Mesenchymal stem cell (in vitro differentiated cells and primary cell): ENCODE results near the gene CSPG4.
"Not testable (repeated sequence)": the region's sequence is repeated elsewhere in the genome, so short reads cannot be mapped to it uniquely, and the experiment has no call there.

ENCODE experiments used
- DNase-seq: peaks from one replicate; pipeline ENCODE4 v3.0.0-alpha.2; 2013
- H2AFZ ChIP-seq: one replicate; pipeline ENCODE4 v1.6.1; 2013; ENCODE audit warnings: low read depth, mild to moderate bottlenecking, control low read depth, inconsistent platforms, low read length, moderate library complexity
- H2AK5ac ChIP-seq: 2 replicates; pipeline ENCODE4 v1.6.1; 2013; ENCODE audit warnings: low read length, moderate library complexity, mild to moderate bottlenecking, inconsistent platforms; ENCODE audit not compliant: severe bottlenecking
- H2BK120ac ChIP-seq: one replicate; pipeline ENCODE4 v1.6.1; 2013; ENCODE audit warnings: low read depth, mild to moderate bottlenecking, inconsistent platforms, low read length, moderate library complexity
- H2BK12ac ChIP-seq, 2 experiments: one replicate each; pipeline ENCODE4 v1.6.1; 2013; ENCODE audit warnings: inconsistent platforms in 2 of 2, low read length in 2 of 2, mild to moderate bottlenecking in 2 of 2, moderate library complexity in 2 of 2, control low read depth in 1 of 2
- H2BK15ac ChIP-seq: one replicate; pipeline ENCODE4 v1.6.1; 2013; ENCODE audit warnings: mild to moderate bottlenecking, low read depth, inconsistent platforms; ENCODE audit not compliant: poor library complexity, severe bottlenecking
- H2BK5ac ChIP-seq: 2 replicates; pipeline ENCODE4 v1.6.1; 2013; ENCODE audit warnings: low read depth, mild to moderate bottlenecking, low read length, control low read depth, inconsistent platforms; ENCODE audit not compliant: poor library complexity, severe bottlenecking
- H3K14ac ChIP-seq, 2 experiments: one replicate each; pipeline ENCODE4 v1.6.1; 2013; ENCODE audit warnings: inconsistent platforms in 2 of 2, low read length in 2 of 2, control low read depth in 1 of 2, mild to moderate bottlenecking in 1 of 2, moderate library complexity in 1 of 2
- H3K18ac ChIP-seq, 2 experiments: one replicate each; pipeline ENCODE4 v1.6.1; 2013; ENCODE audit warnings: inconsistent platforms in 2 of 2, low read length in 2 of 2, control low read depth in 1 of 2, low read depth in 1 of 2, mild to moderate bottlenecking in 1 of 2
- H3K23ac ChIP-seq, 2 experiments: one replicate each; pipeline ENCODE4 v1.6.1; 2013; ENCODE audit warnings: inconsistent platforms in 2 of 2, low read length in 2 of 2, mild to moderate bottlenecking in 2 of 2, moderate library complexity in 2 of 2, control low read depth in 1 of 2
- H3K27ac ChIP-seq: 2 replicates; pipeline ENCODE4 v1.5.1; 2013; ENCODE audit warnings: mild to moderate bottlenecking, moderate library complexity, low read length, control low read depth, inconsistent platforms; ENCODE audit not compliant: poor library complexity, severe bottlenecking
- H3K27me3 ChIP-seq, 2 experiments: 2 replicates each; pipeline versions ENCODE4 v1.6.1 to v1.7.0; 2013; ENCODE audit warnings: low read length in 2 of 2, mild to moderate bottlenecking in 2 of 2, moderate library complexity in 2 of 2, control low read depth in 1 of 2, inconsistent platforms in 1 of 2; ENCODE audit not compliant: control insufficient read depth in 1 of 2, insufficient read depth in 1 of 2
- H3K36me3 ChIP-seq, 2 experiments: 2 replicates each; pipeline versions ENCODE4 v1.6.1 to v1.7.0; 2013; ENCODE audit warnings: low read length in 2 of 2, control low read depth in 1 of 2, inconsistent platforms in 1 of 2, low read depth in 1 of 2, mild to moderate bottlenecking in 1 of 2; ENCODE audit not compliant: insufficient read depth in 2 of 2, control insufficient read depth in 1 of 2
- H3K4ac ChIP-seq, 2 experiments: one replicate each; pipeline ENCODE4 v1.6.1; 2013; ENCODE audit warnings: inconsistent platforms in 2 of 2, low read length in 2 of 2, mild to moderate bottlenecking in 2 of 2, moderate library complexity in 2 of 2, control low read depth in 1 of 2, low read depth in 1 of 2
- H3K4me1 ChIP-seq: 2 replicates; pipeline ENCODE4 v1.6.1; 2013; ENCODE audit warnings: low read depth, low read length, control low read depth; ENCODE audit not compliant: control insufficient read depth, insufficient read depth
- H3K4me2 ChIP-seq: 2 replicates; pipeline ENCODE4 v1.6.1; 2013; ENCODE audit warnings: low read length, mild to moderate bottlenecking, inconsistent platforms; ENCODE audit not compliant: poor library complexity, severe bottlenecking
- H3K4me3 ChIP-seq, 2 experiments: 2 replicates each; pipeline versions ENCODE4 v1.5.1 to v1.7.0; 2013; ENCODE audit warnings: low read length in 2 of 2, mild to moderate bottlenecking in 2 of 2, control low read depth in 1 of 2, low read depth in 1 of 2; ENCODE audit not compliant: insufficient read depth in 1 of 2
- H3K79me1 ChIP-seq: replicated peaks from 2 replicates; pipeline ENCODE4 v1.6.1; 2013; ENCODE audit warnings: mild to moderate bottlenecking, control low read depth, low read length, inconsistent platforms; ENCODE audit not compliant: poor library complexity, severe bottlenecking
- H3K9ac ChIP-seq: 2 replicates; pipeline ENCODE4 v1.7.0; 2013; ENCODE audit warnings: mild to moderate bottlenecking, low read length, moderate library complexity
- H3K9me3 ChIP-seq: 2 replicates; pipeline ENCODE4 v1.7.0; 2013; ENCODE audit warnings: mild to moderate bottlenecking, low read length; ENCODE audit not compliant: control insufficient read depth
- H4K8ac ChIP-seq: one replicate; pipeline ENCODE4 v1.6.1; 2013; ENCODE audit warnings: inconsistent platforms, mild to moderate bottlenecking, low read length, moderate library complexity
- H4K91ac ChIP-seq: one replicate; pipeline ENCODE4 v1.6.1; 2013; ENCODE audit warnings: mild to moderate bottlenecking, low read length, inconsistent platforms
- WGBS: methylation state at CpG from one replicate; pipeline ENCODE4 v1.1.7; 2013; ENCODE audit warnings: mixed read lengths; 5-methylcytosine and 5-hydroxymethylcytosine counted together

Gene CSPG4

DNA sequence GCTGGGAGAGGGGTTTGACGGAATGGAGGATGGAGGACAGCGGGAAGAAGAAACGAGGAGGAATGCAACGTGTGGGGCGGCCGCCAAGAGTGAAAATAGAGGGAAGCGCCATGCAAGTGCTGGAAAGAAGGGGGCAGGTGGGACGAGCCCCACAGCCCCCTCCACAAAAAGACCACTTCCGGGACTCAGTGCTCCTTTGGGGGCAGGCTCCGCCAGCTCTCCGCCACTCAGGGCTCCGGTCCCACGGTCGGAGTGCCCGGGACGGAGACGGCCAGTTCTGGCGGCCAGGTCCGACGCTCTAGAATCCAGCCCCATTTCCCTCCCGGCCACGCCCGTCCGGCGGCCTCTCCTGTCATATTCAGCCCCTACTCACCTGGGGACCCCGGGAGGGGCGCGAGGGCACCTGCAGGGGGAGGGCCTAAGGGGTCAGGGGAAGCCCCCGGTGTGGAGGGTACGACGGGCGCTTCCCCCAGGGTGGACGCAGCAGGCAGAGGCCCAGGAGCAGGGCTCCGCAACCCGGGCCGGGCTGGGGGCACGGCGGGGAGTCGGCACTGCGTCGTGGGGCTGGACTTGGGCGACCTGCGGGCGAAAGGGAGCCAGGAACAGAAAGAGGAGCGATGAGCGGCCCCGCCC is 25.5 kb upstream of the CSPG4 start:
- peak overlapping the region; percentile 99 for H3K4me2 ChIP-seq
- peak overlapping the region; percentile 65 to 77 for H3K23ac ChIP-seq
- H2BK5ac ChIP-seq, result no peak overlapping the region
- H3K9ac ChIP-seq, result peak overlapping the region; percentile 80
- no peak overlapping the region for H2BK120ac ChIP-seq
- 2% methylated on average over 25 of the region's 47 CpGs for WGBS
- peak overlapping the region; percentile 92 for H2AFZ ChIP-seq
- peak overlapping the region; percentile 47 for H4K91ac ChIP-seq
- peak overlapping the region in 1 of 2 experiments; percentile 80 for H2BK12ac ChIP-seq
- H2AK5ac ChIP-seq, result no peak overlapping the region
- no peak for DNase-seq
- peak overlapping the region; percentile 78 to 81 for H3K4me3 ChIP-seq
- no peak overlapping the region for H3K27ac ChIP-seq
- H4K8ac ChIP-seq, result peak overlapping the region; percentile 63
- peaks cover 0 to 6% of the 10 kb centered on the region in 2 experiments for H3K27me3 ChIP-seq
- H3K18ac ChIP-seq, result peak overlapping the region in 1 of 2 experiments; percentile 64
- H3K79me1 ChIP-seq, result peaks cover 11% of the 10 kb centered on the region
- peak overlapping the region; percentile 55 to 76 for H3K4ac ChIP-seq
- peak overlapping the region in 1 of 2 experiments; percentile 36 for H3K14ac ChIP-seq
- H3K36me3 ChIP-seq, result no peaks in the 10 kb centered on the region
- H3K4me1 ChIP-seq, result peaks cover 26% of the 10 kb centered on the region
- no peaks in the 10 kb centered on the region for H3K9me3 ChIP-seq
- no peak overlapping the region for H2BK15ac ChIP-seq

DNA sequence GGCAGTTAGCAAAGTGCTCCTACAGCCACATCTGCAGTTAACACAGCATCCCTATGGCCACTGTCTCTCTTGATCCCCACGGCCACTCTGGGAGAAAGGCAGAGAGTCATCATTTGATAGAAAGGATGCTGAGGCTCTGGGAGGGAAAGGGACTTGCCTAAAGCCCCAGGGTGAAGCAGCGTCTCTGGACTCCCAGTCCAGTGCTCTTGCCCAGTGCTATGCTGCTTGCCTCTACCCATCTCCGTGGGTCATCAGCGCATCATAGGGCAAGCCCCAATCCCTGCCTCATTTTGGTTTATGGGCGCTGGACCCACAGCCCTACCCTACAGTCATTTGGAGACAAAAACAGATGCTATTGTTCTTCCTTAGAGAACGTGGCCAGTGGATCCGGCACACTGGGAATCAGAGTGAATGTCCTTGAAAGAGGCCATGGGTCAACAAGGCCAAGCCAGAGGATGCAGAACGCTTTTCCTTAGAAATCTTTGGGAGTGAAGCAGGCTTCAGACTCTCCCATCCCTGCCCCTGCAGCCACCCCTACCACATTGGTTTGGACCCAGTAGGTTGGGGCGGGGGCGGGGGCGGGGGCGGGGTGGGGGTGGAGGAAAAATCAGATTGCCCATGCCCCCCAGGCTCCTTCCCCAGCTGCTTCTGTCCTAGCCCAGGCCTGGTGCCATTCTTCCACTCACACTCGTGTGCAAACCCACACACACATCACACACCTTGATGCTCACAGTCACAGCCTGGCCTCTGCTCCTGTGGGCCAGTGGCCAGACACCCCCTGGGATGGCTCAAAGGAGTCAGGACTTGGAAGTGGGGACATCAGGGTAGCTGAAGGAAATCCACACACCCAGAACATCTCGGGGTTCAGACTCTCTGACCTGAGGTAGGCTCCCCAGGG is 24.7 kb upstream of the CSPG4 start:
- not testable (repeated sequence) for DNase-seq, H3K23ac ChIP-seq, H4K91ac ChIP-seq, H2BK120ac ChIP-seq, H2BK15ac ChIP-seq, H2BK12ac ChIP-seq, H4K8ac ChIP-seq, H3K27ac ChIP-seq, H3K9me3 ChIP-seq, H3K4ac ChIP-seq, H3K36me3 ChIP-seq, H2BK5ac ChIP-seq, H3K27me3 ChIP-seq, H2AK5ac ChIP-seq, H2AFZ ChIP-seq, H3K14ac ChIP-seq
- peak overlapping the region; percentile 99 for H3K4me2 ChIP-seq
- H3K79me1 ChIP-seq, result peaks cover 13% of the 10 kb centered on the region
- H3K18ac ChIP-seq, result peak overlapping the region in 1 of 2 experiments; percentile 64
- WGBS, result 81% methylated on average over 9 of the region's 14 CpGs
- peaks cover 29% of the 10 kb centered on the region for H3K4me1 ChIP-seq
- peak overlapping the region; percentile 80 for H3K9ac ChIP-seq
- peak overlapping the region; percentile 78 to 81 for H3K4me3 ChIP-seq

GRCh38 chr15:75736256-75736655 is 23.6 kb upstream of the CSPG4 start:
- no peak overlapping the region for H2AK5ac ChIP-seq
- H4K8ac ChIP-seq, result no peak overlapping the region
- H3K36me3 ChIP-seq, result no peaks in the 10 kb centered on the region
- H3K4ac ChIP-seq, result no peak overlapping the region
- no peak overlapping the region for H3K23ac ChIP-seq
- H2AFZ ChIP-seq, result no peak overlapping the region
- no peaks in the 10 kb centered on the region for H3K9me3 ChIP-seq
- H4K91ac ChIP-seq, result no peak overlapping the region
- H3K14ac ChIP-seq, result peak overlapping the region in 1 of 2 experiments; percentile 6
- H2BK15ac ChIP-seq, result no peak overlapping the region
- WGBS, result 87% methylated on average over 8 of the region's 8 CpGs
- H3K27ac ChIP-seq, result no peak overlapping the region
- peaks cover 0 to 6% of the 10 kb centered on the region in 2 experiments for H3K27me3 ChIP-seq
- peak overlapping the region; percentile 1 to 42 for H2BK12ac ChIP-seq
- no peak for DNase-seq
- no peak overlapping the region for H2BK5ac ChIP-seq
- peaks cover 16% of the 10 kb centered on the region for H3K79me1 ChIP-seq
- H3K18ac ChIP-seq, result no peak overlapping the region
- no peak overlapping the region for H2BK120ac ChIP-seq
- peaks cover 36% of the 10 kb centered on the region for H3K4me1 ChIP-seq
- H3K4me3 ChIP-seq, result no peak overlapping the region
- H3K9ac ChIP-seq, result no peak overlapping the region
- no peak overlapping the region for H3K4me2 ChIP-seq
